H1 (cell line): ENCODE data around the gene OR52B6. TPM values are rescaled to one million over a fixed set of nuclear protein-coding genes. Genes with fewer than 3 reads are reported as not detected.

Source experiments
- CTCF ChIA-PET: fragments of 300-600 bp; sonication (Branson Sonifier 250); formaldehyde crosslinking; loops from one replicate; lab custom pipeline; 2021; ENCODE audit not compliant: partially characterized antibody; lab: Charles Lee
- POLR2A ChIA-PET: fragments of 300-600 bp; sonication (Branson Sonifier 250); formaldehyde crosslinking; loops from one replicate; lab custom pipeline; 2021; ENCODE audit warnings: inconsistent platforms; ENCODE audit not compliant: partially characterized antibody; lab: Charles Lee
- DNase-seq, 2 experiments: peaks; one replicate each; pipeline versions ENCODE4 v3.0.0 to v3.0.0-alpha.2; 2010 to 2022; ENCODE audit warnings: low spot score in 2 of 2, low read depth in 1 of 2, mixed read lengths in 1 of 2
- FAIRE-seq: peaks from 2 replicates; lab custom pipeline; 2011; peaks lifted over from hg19 to GRCh38; lab: Jason Lieb, UNC
- H2AFZ ChIP-seq: 2 replicates; pipeline ENCODE4 v1.8.1; 2012; ENCODE audit warnings: low read length, inconsistent platforms
- H2AK5ac ChIP-seq: 2 replicates; pipeline ENCODE4 v1.6.1; 2013; ENCODE audit warnings: low read depth, low read length
- H2BK120ac ChIP-seq: replicated peaks from 2 replicates; pipeline ENCODE3; 2013; ENCODE audit warnings: low read depth, low read length, inconsistent platforms
- H2BK12ac ChIP-seq: 2 replicates; pipeline ENCODE4 v1.6.1; 2013; ENCODE audit warnings: low read depth, low read length
- H2BK15ac ChIP-seq: 2 replicates; pipeline ENCODE4 v1.6.1; 2013; ENCODE audit warnings: low read length
- H2BK20ac ChIP-seq: 2 replicates; pipeline ENCODE4 v1.6.1; 2013; ENCODE audit warnings: low read length
- H2BK5ac ChIP-seq: 2 replicates; pipeline ENCODE4 v1.6.1; 2013; ENCODE audit warnings: low read depth, low read length
- H3K14ac ChIP-seq: 2 replicates; pipeline ENCODE4 v1.6.1; 2013; ENCODE audit warnings: inconsistent platforms; ENCODE audit not compliant: insufficient read length
- H3K18ac ChIP-seq: 2 replicates; pipeline ENCODE4 v1.6.1; 2013; ENCODE audit warnings: low read length; ENCODE audit errors: extremely low read depth
- H3K23ac ChIP-seq: 2 replicates; pipeline ENCODE4 v1.6.1; 2013; ENCODE audit warnings: inconsistent platforms; ENCODE audit not compliant: insufficient read length
- H3K23me2 ChIP-seq: 2 replicates; pipeline ENCODE4 v1.6.1; 2013; ENCODE audit warnings: low read depth, low read length
- H3K27ac ChIP-seq: 2 replicates; pipeline ENCODE4 v1.6.1; 2011; ENCODE audit warnings: low read depth, low read length, inconsistent platforms
- H3K27me3 ChIP-seq, 4 experiments: replicated peaks in 1 of 4; 1 replicate in 1 of 4; 2 replicates in 3 of 4; pipeline versions ENCODE4 v1.6.1 to v1.8.1; 2011 to 2013; ENCODE audit warnings: low read length in 3 of 4, mild to moderate bottlenecking in 3 of 4, inconsistent platforms in 2 of 4, mixed read lengths in 2 of 4, moderate library complexity in 1 of 4; ENCODE audit not compliant: control insufficient read depth in 3 of 4, insufficient read depth in 3 of 4; ENCODE audit errors: extremely low read depth in 1 of 4
- H3K36me3 ChIP-seq, 4 experiments: 2 replicates each; pipeline versions ENCODE4 v1.6.1 to v1.8.1; 2011 to 2013; ENCODE audit warnings: mild to moderate bottlenecking in 4 of 4, low read length in 3 of 4, moderate library complexity in 2 of 4, control low read depth in 1 of 4, inconsistent platforms in 1 of 4; ENCODE audit not compliant: insufficient read depth in 4 of 4, control insufficient read depth in 2 of 4
- H3K4ac ChIP-seq: replicated peaks from 2 replicates; pipeline ENCODE3; 2013; ENCODE audit warnings: low read length, low read depth, mixed read lengths, inconsistent platforms; ENCODE audit not compliant: insufficient read length
- H3K4me1 ChIP-seq, 4 experiments: replicated peaks in 1 of 4; 1 replicate in 1 of 4; 2 replicates in 3 of 4; pipeline versions ENCODE4 v1.6.1 to v1.8.1; 2011 to 2013; ENCODE audit warnings: low read length in 3 of 4, inconsistent platforms in 2 of 4, mixed read lengths in 1 of 4; ENCODE audit not compliant: insufficient read depth in 4 of 4, control insufficient read depth in 3 of 4
- H3K4me2 ChIP-seq, 2 experiments: 2 replicates each; pipeline versions ENCODE4 v1.6.1 to v1.8.1; 2011 to 2013; ENCODE audit warnings: low read depth in 2 of 2, low read length in 2 of 2, control low read depth in 1 of 2, inconsistent platforms in 1 of 2, mild to moderate bottlenecking in 1 of 2; ENCODE audit not compliant: insufficient read depth in 1 of 2
- H3K4me3 ChIP-seq, 4 experiments: fragments of 200-600, 300-600 bp in 1 of 4; sonication (generic), shearing (Covaris generic), sonication (Bioruptor Twin) in 1 of 4; 2 replicates each; pipeline versions ENCODE4 v1.5.1 to v1.8.1; 2011 to 2016; ENCODE audit warnings: low read length in 4 of 4, low read depth in 3 of 4, control low read depth in 2 of 4, inconsistent platforms in 2 of 4, mild to moderate bottlenecking in 2 of 4, mixed read lengths in 1 of 4, moderate library complexity in 1 of 4; ENCODE audit not compliant: insufficient read depth in 2 of 4; ENCODE audit errors: extremely low read depth in 1 of 4
- H3K56ac ChIP-seq: replicated peaks from 2 replicates; pipeline ENCODE3; 2013; ENCODE audit warnings: low read depth, mild to moderate bottlenecking, mixed read lengths, low read length, inconsistent platforms; ENCODE audit not compliant: insufficient read length
- H3K79me1 ChIP-seq: 2 replicates; pipeline ENCODE4 v1.6.1; 2013; ENCODE audit warnings: low read depth, low read length, control low read depth
- H3K79me2 ChIP-seq, 2 experiments: 2 replicates each; pipeline versions ENCODE4 v1.6.1 to v1.8.1; 2012 to 2013; ENCODE audit warnings: low read length in 2 of 2, mild to moderate bottlenecking in 2 of 2, inconsistent platforms in 1 of 2; ENCODE audit not compliant: insufficient read depth in 2 of 2, control insufficient read depth in 1 of 2
- H3K9ac ChIP-seq, 4 experiments: replicated peaks in 1 of 4; 1 replicate in 1 of 4; 2 replicates in 3 of 4; pipeline versions ENCODE4 v1.6.1 to v1.8.1; 2011 to 2013; ENCODE audit warnings: low read depth in 3 of 4, low read length in 3 of 4, control low read depth in 2 of 4, mild to moderate bottlenecking in 2 of 4, moderate library complexity in 2 of 4, inconsistent platforms in 1 of 4; ENCODE audit errors: extremely low read depth in 1 of 4
- H3K9me3 ChIP-seq, 2 experiments: 2 replicates each; pipeline versions ENCODE4 v1.6.1 to v1.8.1; 2012 to 2013; ENCODE audit warnings: mild to moderate bottlenecking in 2 of 2, moderate library complexity in 2 of 2, control low read depth in 1 of 2, inconsistent platforms in 1 of 2, low read depth in 1 of 2, low read length in 1 of 2, mixed read lengths in 1 of 2; ENCODE audit not compliant: insufficient read depth in 2 of 2
- H4K20me1 ChIP-seq, 2 experiments: replicated peaks in 1 of 2; 2 replicates each; pipeline versions ENCODE3 to v1.8.1; 2011 to 2013; ENCODE audit warnings: inconsistent platforms in 2 of 2, low read length in 2 of 2, mild to moderate bottlenecking in 1 of 2; ENCODE audit not compliant: insufficient read depth in 2 of 2, control insufficient read depth in 1 of 2
- H4K5ac ChIP-seq: 2 replicates; pipeline ENCODE4 v1.6.1; 2013; ENCODE audit warnings: low read length, low read depth, mixed read lengths, inconsistent platforms; ENCODE audit not compliant: insufficient read length
- H4K8ac ChIP-seq: 2 replicates; pipeline ENCODE4 v1.8.0; 2013; ENCODE audit warnings: mild to moderate bottlenecking, moderate library complexity, low read length, inconsistent platforms; ENCODE audit not compliant: insufficient read depth; ENCODE audit errors: extremely low read depth
- H4K91ac ChIP-seq: replicated peaks from 2 replicates; pipeline ENCODE3; 2013; ENCODE audit warnings: low read length, mixed read lengths, inconsistent platforms; ENCODE audit not compliant: insufficient read length
- EGR1 ChIP-seq: IDR thresholded peaks from 2 replicates; pipeline ENCODE4 v1.6.1; 2011; ENCODE audit warnings: low read depth, low read length, borderline replicate concordance
- KDM4A ChIP-seq: IDR thresholded peaks from one replicate; pipeline ENCODE4 v1.7.1; 2012; ENCODE audit warnings: low read depth, mild to moderate bottlenecking, moderate library complexity, low read length, inconsistent platforms; ENCODE audit not compliant: severe bottlenecking
- KDM5A ChIP-seq: fragments of 200-600 bp; IDR thresholded peaks from 2 replicates; pipeline ENCODE4 v1.7.1; 2012; ENCODE audit warnings: mild to moderate bottlenecking, low read length, inconsistent platforms, mixed read lengths
- WGBS, 2 experiments: shearing (Covaris generic) in 1 of 2; methylation state at CpG; one replicate each; pipeline versions ENCODE4 v1.1.6 to v1.1.7; 2013 to 2015; ENCODE audit warnings: low lambda C conversion rate in 2 of 2, mixed read lengths in 2 of 2, inconsistent platforms in 1 of 2, low coverage in 1 of 2, missing lambda C conversion rate in 1 of 2; ENCODE audit not compliant: insufficient replicate concordance in 2 of 2, insufficient coverage in 1 of 2, insufficient read length in 1 of 2; ENCODE audit errors: extremely low coverage in 1 of 2, missing lambda C conversion rate in 1 of 2; 5-methylcytosine and 5-hydroxymethylcytosine counted together
- polyA plus RNA-seq, 7 experiments: library from polyadenylated mRNA; depleted of rRNA in 3 of 7; stranded (reverse) in 5 of 7; unstranded in 2 of 7; fragments of >200 nt in 5 of 7; fragments of 200-250 nt in 2 of 7; gene quantifications; 1 replicate in 5 of 7; 2 replicates in 1 of 7; 4 replicates in 1 of 7; pipeline versions ENCODE4 v1.2.1 to v1.2.3, GENCODE V29; 2011 to 2013; ENCODE audit warnings: missing spikeins in 2 of 7, mixed read lengths in 2 of 7
- total RNA-seq: library from RNA; stranded (reverse); fragmentation: NEBNext Ultra II Directional; extraction: Animal tissue kit (Norgen Biotek cat#: 25700); gene quantifications from 2 replicates; pipeline ENCODE4 v1.2.1, GENCODE V29; 2021

OR52B6 gene
- total and polyA plus RNA-seq, 2 of the 8 experiments (the other 6 are each of a cell fraction or from before 2014, with no cell fraction given) = not detected

- Histone ChIP-seq H2BK12ac (no peak within 1 kb of the TSS), H3K14ac (no peak within 1 kb of the TSS), H3K27ac (no peak within 1 kb of the TSS), H3K23me2 (no peaks in the 10 kb centered on the region), H3K4me3 (no peak within 1 kb of the TSS), H4K20me1 (no peaks in the 10 kb centered on the region), H3K36me3 (no peaks in the 10 kb centered on the region), H2BK15ac (no peak within 1 kb of the TSS), H3K79me1 (no peaks in the 10 kb centered on the region), H3K56ac (no peak within 1 kb of the TSS), H2BK20ac (no peak within 1 kb of the TSS), H4K8ac (no peak within 1 kb of the TSS), H3K9ac (no peak within 1 kb of the TSS), H2BK120ac (no peak within 1 kb of the TSS), H2AFZ (no peak within 1 kb of the TSS; the same call in 1 of the 2 replicates), H2AK5ac (no peak within 1 kb of the TSS), H3K79me2 (no peaks in the 10 kb centered on the region), H3K27me3 (no peaks in the 10 kb centered on the region), H2BK5ac (no peak within 1 kb of the TSS), H3K18ac (no peak within 1 kb of the TSS), H3K9me3 (no peaks in the 10 kb centered on the region), H4K91ac (no peak within 1 kb of the TSS), H3K4me1 (no peaks in the 10 kb centered on the region), H3K4ac (no peak within 1 kb of the TSS), H3K4me2 (no peak within 1 kb of the TSS), H3K23ac (no peak within 1 kb of the TSS), H4K5ac (no peak within 1 kb of the TSS)
- POLR2A ChIA-PET = no interaction called here
- DNase-seq (no peak), FAIRE-seq (no peak)
- 75% methylated on average over 1 of the region's 1 CpG; no CpG with 5 or more reads in 1 of the 2 experiments for WGBS, 2 experiments
- CTCF ChIA-PET = no interaction called here
- TF ChIP-seq KDM4A (no peak), EGR1 (no peak), KDM5A (no peak)
Measured at GRCh38 chr11:5548440-5548839, 32.2 kb upstream of the OR52B6 start, which contains the start of gene OR52H1. TSS of gene OR52H1 (minus strand) at chr11:5548540. CDS start at chr11:5545505, 3,035 bp downstream.
